Hematopoietic multipotent progenitor cell treated with erythropoietin and hydrocortisone succinate and interleukin-3 and kit ligand, for 6 days (in vitro differentiated cells): Measurements from ENCODE around the gene BZW2.

Source experiments
- DNase-seq: peaks from one replicate; pipeline ENCODE4 v3.0.0-alpha.2; 2015

Gene BZW2

DNA sequence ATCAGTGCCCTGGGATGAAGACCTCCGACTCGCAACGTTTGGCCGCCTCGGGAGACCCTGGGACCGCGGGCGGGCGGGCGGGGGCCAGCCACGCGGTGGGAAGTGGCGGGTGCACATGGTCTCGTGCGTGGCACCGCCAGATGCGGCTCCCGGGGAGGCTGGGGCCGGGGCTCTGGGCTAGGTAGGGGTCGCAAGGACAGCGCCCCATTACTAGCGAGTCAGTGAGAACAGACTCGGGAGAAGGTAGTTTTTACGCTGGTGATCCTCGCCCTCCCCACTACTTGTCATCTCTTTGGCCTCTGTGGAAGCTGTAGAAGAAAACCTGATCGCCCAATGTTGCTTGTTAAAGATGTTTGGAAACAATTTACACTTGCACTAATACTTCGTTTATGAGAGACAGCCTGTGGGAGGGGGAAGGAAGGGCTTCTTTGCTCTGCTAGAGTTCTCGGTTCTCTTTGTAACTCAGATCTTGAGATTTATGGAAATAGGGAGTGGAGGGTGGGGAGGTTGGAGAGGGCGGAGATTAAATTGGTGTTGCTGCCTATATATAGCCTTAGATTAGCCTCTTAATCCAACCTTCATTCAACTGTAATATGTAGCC is 591 bp downstream of the BZW2 start:
- DNase-seq, result peak; percentile 66

DNA sequence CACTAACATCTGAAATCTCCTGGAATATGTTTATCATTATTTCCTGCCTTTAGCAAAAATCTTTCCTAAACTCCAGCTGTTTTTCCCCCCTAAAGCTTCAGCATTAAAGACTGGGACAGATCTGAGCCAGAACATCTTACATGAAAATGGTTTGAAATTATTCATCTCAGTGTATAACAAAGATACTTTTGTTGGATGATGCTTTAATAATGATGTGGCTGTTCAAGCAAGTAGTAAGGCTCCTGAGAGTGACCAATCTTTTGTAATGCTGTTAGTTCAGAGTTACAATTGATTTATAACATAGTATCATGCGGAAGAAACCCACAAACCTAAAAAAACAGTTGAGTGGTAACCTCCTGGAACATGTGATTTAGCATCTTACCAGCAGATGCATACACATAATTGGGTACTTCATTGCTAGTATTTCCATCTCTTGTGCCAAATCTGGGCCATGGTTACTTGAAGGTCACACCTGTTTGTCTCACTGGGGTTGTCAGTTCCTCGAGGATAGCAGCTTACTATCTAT is 1.5 kb downstream of the BZW2 start:
- no peak for DNase-seq

DNA sequence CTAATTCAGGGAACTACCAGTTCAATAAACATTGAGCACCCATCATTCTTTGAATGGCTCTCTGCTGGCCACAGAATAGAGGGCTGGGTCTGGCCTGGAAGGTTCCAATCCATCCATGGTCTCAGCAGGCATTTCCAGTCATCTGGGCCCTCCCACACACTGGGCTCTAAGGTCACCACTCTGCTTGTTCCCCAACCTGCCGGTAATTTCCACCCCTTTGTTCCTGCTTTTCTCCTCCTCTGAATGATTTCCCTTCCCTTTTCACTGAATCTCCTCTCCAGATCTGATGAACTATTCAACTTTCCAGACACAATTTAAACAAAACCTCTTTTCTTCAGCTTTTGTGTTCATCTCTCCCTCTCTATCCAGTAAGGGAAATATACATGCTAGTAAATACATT is 2.6 kb downstream of the BZW2 start:
- no peak for DNase-seq

DNA sequence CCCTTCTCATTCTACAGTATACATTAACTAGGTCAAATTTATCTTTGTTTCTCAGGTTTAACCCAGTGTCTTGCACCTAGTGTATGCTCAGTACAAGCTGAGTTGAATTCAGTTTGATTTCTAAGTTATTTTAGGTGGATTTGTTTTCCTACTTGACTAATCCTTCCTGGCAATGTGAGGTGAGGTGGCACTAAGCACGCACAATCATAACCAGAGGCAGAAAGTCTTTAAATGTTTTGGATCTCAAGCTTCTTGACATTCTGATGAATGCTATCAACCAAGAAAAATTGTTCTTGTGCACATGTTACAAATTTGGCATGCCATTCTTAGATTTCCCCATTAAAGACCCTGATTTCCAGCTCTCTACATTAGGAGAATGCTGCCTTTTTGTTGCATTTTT is 3.2 kb downstream of the BZW2 start:
- DNase-seq, result no peak

DNA sequence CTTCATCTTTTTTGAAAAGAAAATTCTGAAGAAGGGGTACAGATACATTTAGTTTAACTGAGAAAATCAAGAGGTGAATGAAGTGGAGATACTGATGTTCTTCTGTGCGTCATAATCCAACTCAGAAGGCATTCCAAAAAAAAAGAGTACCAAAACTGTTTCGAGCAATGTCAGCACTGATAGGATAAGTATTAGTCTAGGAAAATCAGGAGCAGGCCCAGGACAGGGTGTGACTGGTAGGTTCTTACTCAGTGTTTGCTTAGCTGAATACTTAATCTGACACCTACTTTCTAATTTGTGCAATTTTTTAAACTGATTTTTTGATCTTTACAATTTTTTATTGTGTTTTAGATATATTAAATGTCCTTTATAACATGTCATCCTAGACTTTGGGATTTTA is 4.3 kb downstream of the BZW2 start:
- DNase-seq, result no peak

DNA sequence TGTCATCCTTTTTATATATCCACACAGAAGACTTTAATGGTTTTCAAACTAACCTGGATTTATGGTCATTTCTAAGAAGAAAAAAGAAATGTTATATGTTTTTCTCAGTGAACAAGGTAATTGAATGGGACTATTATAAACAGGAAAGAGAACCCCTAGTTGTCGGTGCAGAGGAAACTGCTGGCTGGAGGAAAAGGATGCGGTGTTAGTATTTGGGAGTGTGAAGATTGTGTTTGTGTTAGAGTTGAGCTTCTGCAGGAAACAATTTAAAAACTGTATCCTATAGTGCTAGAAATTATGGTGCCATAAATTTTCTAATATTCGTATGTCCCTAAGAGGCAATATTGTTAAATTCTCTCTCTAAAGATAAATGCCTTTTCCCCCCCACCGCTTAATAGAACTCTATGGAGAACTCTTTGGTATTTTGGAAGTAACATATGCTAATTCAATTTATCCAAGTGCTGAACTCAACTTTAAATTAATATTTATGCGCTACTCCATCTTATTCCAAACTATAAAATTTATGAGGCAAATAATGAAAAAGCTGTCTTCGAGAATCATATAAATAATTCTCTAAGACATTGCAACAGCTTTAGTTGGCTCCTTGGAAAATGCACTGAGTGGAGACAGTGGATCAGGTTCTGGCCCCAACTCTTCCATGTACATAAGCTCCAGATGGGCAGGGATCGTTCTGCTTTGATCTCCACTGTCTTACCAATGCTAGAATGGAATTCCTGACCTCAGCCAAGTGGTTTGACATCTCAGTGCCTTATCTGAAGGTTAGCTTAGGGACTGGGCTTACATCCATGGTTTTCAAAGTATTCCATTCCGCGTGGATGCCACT is 5.6 kb downstream of the BZW2 start:
- DNase-seq, result no peak

DNA sequence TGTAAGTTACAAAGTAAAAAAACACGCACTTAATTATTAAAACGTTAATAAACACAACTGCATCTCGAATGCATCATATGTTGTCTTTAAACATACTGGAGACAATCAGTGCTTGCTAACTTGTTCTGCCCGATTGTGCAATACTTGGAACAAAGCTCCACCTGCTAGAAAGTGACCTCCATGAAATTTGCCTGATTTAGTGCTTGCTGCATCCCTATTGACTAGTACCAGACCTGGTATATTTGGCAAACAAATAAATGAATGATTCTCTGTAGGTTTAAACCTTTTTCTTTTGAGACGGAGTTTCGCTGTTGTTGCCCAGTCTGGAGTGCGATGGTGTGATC is 6.2 kb downstream of the BZW2 start:
- no peak for DNase-seq

DNA sequence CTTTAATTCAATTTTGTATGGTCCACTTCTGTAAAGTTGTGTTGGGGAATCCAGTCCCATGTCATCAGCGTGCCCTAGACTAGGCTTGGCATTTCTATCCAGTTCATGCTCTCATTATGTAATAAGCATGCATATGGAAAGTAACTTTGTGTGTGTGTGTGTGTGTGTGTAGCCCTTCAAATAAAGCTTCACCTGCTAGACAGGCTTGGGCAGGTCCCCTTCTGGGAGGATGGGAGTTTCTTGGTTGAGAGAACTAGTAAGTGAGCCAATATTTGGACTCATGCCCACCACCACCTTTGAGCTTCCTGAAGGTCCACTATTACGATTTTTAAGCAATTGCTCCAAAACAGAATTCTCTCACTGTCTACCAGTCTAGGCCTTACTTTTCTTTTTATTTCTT is 6.9 kb downstream of the BZW2 start:
- DNase-seq, result no peak

DNA sequence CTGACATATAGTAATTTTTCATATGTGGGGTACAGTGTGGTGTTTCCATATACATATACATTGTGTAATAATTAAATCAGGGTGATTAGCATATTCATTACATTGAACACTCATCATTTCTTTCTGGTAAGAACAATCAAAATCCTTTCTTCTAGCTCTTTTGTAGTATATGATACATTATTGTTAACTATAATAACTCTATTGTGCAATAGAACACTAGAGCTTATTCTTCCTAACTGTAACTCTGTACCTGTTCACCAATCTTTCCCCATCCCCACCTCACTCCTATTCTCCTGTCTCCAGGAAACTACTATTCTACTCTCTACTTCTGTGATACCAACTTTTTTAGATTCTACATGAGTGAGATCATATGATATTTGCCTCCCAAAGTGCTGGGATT is 9.4 kb downstream of the BZW2 start:
- DNase-seq, result no peak

DNA sequence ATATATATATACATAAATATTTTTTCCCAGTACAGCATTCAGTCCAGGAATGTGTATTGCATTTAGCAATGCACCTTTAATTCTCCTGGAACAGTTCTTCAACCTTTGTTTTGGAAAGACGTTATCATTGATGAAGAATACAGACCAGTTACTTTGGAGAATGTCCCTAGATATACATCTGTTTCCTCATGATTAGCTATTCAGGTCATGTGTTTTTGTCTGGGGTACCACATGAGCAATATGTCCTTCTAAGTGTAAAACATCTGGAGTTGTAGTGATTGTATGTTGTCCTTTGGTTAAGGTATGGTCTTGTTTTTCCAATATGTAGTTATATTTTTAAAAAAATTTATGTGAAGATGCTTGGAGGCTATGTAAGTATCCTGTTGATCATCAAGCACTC is 10.2 kb downstream of the BZW2 start:
- no peak for DNase-seq

DNA sequence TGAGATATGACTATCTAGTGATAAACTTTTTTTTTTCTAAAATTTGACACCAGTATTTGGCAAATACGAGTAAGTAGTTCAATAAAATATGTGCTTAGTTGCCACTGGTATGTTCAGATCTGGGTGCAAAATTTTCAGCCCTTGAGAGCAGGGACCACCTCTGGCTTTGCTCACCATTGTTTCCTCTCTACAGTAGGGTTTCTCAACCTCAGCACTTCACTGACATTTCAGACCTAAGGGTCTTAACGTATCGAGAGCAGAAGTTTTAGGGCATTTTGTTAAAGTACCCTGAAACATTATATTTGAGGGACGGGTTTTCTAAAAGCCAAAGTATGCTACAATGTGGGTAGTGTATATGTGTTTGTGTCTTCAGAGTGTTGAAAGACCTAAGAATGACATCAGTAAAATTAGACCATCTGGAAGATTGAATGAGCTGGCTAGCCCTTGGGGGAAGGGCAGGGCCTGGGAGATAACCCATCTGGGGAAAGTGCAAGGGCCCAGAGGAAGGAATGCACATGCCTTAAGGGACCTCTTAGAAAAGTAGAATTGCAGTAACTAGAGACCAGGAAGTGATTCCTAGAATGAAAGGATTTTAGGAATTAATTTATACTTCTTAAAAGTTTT is 11.8 kb downstream of the BZW2 start:
- peak; percentile 84 for DNase-seq

DNA sequence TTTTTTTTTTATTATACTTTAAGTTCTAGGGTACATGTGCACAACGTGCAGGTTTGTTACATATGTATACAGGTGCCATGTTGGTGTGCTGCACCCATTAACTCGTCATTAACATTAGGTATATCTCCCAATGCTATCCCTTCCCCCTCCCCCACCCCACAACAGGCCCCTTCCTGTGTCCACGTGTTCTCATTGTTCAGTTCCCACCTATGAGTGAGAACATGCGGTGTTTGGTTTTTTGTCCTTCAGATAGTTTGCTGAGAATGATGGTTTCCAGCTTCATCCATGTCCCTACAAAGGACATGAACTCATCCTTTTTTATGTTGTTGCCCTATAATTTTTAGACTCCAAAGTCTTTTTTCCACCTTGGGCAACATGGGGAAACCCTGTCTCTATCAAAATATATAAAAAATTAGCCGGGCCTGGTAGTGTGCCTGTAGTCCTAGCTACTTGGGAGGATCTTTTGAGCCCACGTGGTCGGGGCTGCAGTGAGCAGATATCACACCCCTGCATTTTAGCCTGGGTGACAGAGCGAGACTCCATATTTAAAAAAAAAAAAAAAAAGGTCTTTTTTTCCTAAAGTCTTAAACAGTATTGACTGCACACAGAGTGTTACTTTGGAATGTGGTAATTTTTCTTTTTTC is 14.0 kb downstream of the BZW2 start:
- peak; percentile 71 for DNase-seq

DNA sequence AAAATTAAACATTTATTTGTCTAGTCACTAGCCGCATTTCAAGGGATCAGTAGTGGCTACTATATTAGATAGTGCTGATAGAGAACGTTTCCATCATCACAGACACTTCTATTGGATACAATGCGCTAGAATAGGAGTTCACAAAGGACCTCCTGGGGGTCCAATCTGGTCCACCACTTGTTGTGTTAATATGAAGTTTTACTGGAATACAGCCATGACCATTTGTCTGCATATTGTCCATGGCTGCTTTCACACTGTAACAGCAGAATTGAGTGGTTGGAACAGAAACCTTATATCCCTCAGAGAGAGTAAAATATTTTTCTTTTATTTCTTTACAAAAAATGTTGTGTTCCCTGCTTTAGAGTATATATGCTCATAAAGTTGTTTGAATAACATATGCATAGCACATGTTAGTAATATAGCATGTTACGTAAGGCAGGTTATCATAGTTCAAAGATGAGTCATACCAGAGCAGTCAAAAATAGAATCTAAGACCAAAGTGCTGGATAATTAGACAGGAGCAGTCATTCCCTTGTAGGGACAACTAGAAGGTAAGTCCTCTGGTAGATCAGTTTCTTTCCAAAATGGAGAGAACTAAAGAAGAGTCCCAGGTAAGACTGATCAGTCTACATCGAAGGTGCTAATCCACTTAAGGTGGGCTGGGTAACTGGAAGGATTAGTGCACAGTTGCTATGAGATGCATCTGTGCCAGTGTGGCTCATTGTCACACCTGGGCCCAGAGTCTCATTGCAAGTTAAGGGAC is 14.9 kb downstream of the BZW2 start:
- peak; percentile 62 for DNase-seq

DNA sequence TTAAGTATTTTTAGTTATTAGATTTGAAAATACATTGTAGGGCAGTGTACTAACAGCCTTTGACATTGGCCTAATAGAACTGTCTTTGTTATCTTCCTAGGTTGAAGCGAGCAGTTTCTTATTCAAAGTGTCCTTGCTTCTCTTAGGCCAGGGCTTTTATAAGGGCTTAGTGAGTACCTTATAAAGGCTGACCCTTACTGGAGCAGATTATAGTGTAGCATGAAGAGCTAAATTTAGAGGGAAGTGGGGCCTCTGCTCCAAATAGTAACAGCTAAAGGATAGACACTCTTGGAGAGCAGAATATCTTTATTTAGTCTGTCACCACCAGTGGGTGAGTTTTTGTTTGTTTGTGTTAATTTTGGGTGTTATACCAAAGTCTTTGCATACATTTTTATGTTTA is 15.9 kb downstream of the BZW2 start:
- DNase-seq, result no peak

DNA sequence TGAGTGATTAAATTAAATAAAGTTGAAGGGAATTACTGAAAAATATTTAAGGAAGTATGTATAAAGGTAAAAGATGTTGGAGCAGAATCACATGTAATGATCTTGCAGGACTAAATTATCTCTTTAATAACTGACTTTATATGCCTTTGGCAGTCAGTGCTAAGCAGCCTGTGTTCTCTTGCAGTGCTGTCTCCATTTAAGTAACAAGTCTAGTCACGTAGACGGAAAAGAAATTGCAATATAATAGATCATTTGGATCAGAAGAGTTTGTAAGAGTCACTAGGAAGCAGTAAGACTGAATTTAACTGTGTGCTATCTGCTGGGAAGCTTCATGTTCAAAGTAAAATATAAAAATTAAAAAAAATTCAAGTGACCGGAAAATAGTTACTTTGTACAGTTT is 21.4 kb downstream of the BZW2 start:
- DNase-seq, result no peak

DNA sequence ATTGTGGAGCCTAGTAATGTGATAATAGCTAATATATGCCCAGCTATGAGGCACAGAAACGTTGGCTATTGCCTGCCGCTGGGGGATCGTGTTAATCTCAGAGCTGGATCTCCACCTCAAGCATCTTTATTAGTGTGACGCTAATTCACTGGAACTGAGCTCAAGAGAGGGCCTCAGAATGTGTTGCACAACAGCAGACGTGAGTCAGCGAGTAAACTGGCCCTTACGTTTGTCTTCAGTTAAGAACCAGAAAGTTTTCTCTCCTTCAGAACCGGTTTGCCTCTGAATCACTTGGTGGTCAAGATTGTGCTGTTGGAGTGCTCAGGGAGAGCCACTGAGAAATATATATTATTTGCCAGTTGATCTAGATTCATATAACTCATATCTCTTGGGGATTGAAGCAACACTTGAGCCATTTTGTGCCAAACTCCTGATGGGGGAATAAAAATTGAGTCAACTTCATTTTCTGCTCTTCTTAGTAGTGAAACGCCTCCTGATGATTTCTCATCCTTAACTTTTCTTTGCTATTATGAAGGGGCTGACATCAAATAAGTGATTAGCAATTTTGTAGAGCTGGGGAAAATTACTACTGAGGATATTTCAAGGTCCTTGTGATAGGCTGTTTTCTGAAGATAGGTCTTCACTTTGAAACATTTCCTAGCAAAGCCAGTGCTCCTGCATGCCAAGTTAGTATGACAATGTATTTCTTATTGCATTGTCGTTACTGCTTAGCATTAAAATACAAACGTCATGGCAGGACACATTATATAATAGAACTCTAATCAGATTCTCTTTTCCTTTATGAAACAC is 22.3 kb downstream of the BZW2 start:
- peak; percentile 80 for DNase-seq

DNA sequence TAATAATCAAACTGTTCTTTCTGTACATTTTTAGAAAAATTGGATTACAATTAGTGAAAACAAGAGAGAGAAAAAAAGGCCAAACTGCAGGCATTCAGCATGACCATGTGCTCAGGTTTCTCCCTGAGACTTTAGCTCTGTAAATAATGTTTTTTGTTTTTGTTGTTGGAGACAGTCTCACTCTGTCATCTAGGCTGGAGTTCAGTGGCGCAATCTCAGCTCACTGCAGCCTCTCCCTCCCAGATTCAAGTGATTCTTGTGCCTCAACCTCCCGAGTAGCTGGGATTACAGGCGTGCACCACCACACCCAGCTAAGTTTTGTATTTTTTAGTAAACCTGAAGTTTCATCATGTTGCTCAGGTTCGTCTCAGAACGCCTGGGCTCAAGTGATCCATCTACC is 23.0 kb downstream of the BZW2 start:
- DNase-seq, result no peak

DNA sequence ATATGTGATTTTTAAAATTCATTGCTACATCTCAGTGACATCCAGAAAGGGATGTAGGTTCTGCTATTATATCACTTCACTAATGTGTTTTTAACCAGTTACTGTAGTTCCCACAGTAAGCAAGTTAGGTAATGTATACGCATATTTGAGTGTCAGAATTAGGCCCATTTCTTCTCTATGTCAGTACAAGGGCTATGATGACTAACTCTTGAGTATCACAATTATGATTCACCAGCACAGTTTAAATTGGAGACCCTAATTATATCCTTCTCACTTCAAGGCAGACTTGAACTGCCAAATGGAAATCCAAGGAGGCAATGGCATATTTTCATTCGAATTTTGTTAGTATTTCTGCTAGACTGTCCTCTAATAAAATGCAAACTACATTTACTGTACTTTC is 23.6 kb downstream of the BZW2 start:
- DNase-seq, result no peak

DNA sequence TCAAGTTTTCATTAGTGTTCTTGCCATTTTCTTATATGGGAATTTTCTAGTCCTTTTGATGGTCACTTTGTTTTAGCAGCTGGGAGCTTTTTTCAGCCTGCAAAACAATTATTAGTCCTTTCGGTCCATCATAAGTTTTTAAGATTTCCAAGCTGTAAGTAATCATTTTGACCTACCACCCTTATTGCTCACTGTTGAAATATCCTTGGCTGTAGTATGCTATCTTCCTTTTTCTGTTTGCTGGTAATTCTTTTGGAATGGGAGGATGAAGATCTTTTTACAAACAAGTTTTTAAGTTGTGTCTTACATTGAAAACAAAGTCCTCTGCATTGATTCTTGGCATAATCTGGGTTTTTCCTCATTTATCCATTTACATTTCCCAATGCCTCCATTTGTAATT is 24.0 kb downstream of the BZW2 start:
- DNase-seq, result no peak

DNA sequence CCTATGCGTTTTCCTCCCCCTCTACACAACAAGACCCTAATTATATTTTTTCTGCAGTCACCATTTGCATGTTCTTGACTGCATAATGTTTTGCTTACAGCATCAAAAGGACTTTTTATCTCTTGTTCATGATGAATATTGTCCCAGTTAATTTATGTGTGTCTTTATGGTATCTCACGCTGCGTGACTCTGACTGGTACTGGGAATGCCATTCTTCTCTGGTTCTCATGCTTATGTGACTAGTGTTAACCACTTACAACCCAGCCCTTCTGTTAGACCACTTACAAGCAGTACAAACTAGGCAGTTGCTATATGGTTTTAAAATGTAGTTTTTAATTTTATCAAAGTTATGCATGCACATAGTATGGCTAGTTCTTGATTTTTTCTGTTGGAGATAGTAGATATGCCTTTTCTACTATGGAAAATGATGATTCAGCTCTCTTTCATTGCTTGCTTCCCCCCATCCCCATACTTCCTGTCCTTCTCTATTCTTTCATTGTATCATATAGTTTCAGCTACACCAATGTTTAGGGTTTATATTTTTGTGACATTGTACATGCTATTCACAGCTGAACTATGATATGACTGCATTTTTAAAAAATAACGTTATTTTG is 24.9 kb downstream of the BZW2 start:
- DNase-seq, result no peak

DNA sequence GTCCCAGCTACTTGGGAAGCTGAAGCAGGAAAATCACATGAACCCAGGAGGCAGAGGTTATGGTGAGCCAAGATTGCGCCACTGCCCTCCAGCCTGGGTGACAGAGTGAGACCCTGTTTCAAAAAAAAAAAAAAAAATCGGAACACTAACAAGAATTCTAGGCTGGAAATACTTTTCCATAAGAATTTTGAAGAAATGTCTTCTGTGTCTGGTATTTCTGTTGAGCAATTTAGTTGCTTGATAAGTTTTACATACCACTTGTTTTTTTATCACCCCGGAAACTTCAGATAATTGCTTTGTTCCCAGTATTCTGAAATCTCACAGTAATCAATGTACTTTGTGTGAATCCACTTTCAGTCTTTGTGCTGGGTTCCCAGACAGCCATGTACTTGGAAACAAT is 25.8 kb downstream of the BZW2 start:
- DNase-seq, result no peak

DNA sequence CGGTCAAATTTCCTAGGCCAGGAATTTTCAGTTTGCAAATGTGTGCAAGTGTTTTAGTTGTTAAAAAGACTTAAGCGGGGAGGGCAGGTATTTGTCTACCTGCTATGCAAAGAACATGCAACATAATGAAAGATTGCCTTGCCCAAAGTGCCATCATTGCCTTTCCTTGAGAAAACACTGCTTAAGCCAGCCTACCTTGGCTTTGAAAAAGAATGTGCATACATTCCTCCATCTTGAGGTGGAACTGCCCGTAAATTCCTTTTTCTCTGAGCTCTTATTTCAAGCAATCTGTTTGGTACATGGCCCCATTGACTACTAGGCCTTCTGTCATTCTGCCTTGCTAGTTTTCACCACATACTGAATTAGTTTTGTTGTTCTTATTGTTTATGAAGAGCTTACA is 29.3 kb downstream of the BZW2 start:
- no peak for DNase-seq
